HEK293T (cell line): Measurements from ENCODE around the gene OPN1MW.

Experiments
- ARNT ChIP-seq: fragments of 450-650 bp; IDR thresholded peaks from 2 replicates; pipeline ENCODE4 v1.6.1; 2017; ENCODE audit warnings: mild to moderate bottlenecking
- BHLHE40 ChIP-seq: fragments of 450-650 bp; IDR thresholded peaks from 2 replicates; pipeline ENCODE4 v1.6.1; 2016; ENCODE audit warnings: mild to moderate bottlenecking, moderate library complexity, borderline replicate concordance
- CTBP1 ChIP-seq: fragments of 450-650 bp; IDR thresholded peaks from 2 replicates; pipeline ENCODE4 v1.6.1; 2016; ENCODE audit warnings: borderline replicate concordance
- ELF4 ChIP-seq: fragments of 450-650 bp; IDR thresholded peaks from 2 replicates; pipeline ENCODE4 v1.6.1; 2017; ENCODE audit warnings: antibody characterized with exemption
- FOXA1 ChIP-seq: fragments of 450-650 bp; IDR thresholded peaks from 2 replicates; pipeline ENCODE4 v1.6.1; 2016; ENCODE audit warnings: mild to moderate bottlenecking
- FOXM1 ChIP-seq: fragments of 450-650 bp; IDR thresholded peaks from 2 replicates; pipeline ENCODE4 v1.6.1; 2017; ENCODE audit warnings: mild to moderate bottlenecking, borderline replicate concordance
- L3MBTL2 ChIP-seq: fragments of 450-650 bp; conservative IDR thresholded peaks from 2 replicates; pipeline ENCODE4 v1.6.1; 2016; ENCODE audit warnings: mild to moderate bottlenecking
- SP1 ChIP-seq: fragments of 450-650 bp; IDR thresholded peaks from 2 replicates; pipeline ENCODE4 v1.6.1; 2017
- SUZ12 ChIP-seq: fragments of 450-650 bp; IDR thresholded peaks from 2 replicates; pipeline ENCODE4 v1.6.1; 2016; ENCODE audit warnings: mild to moderate bottlenecking
- ZNF384 ChIP-seq: fragments of 450-650 bp; IDR thresholded peaks from 2 replicates; pipeline ENCODE4 v1.6.1; 2016

GRCh38 chrX:154138857-154139256 is 43.5 kb upstream of the OPN1MW start:
- TF ChIP-seq FOXA1 = no peak
- TF ChIP-seq SP1 = no peak
- no peak for TF ChIP-seq FOXM1
- no peak for TF ChIP-seq ZNF384
- no peak for TF ChIP-seq ARNT
- no peak for TF ChIP-seq SUZ12
- TF ChIP-seq L3MBTL2 = no peak
- no peak for TF ChIP-seq BHLHE40
- no peak for TF ChIP-seq ELF4
- TF ChIP-seq CTBP1 = no peak
